OCI-LY3 (cell line): ENCODE measurements around the gene CALY.

Source experiments
- CTCF ChIP-seq: fragments of 200-600, 300-600 bp; sonication (generic); IDR thresholded peaks from 2 replicates; pipeline ENCODE4 v1.5.1; 2014; ENCODE audit warnings: antibody characterized with exemption, low read length, low read depth
- EZH2phosphoT487 ChIP-seq: fragments of 200-600 bp; shearing (Covaris generic); IDR thresholded peaks from 2 replicates; pipeline ENCODE4 v1.6.1; 2018; ENCODE audit warnings: antibody characterized with exemption, mixed run types, low read depth

- TF ChIP-seq EZH2phosphoT487 (no peak), CTCF (no peak)
These were observed 33.5 kb upstream of the CALY start for GRCh38 chr10:133370030-133370786.
